HG03354 (cell line): ENCODE results near the gene APOBR.
"Not testable (repeated sequence)": the region's sequence is repeated elsewhere in the genome, so short reads cannot be mapped to it uniquely, and the experiment has no call there.

Experiments
- ATAC-seq: cut with Tn5 transposase; IDR thresholded peaks from one replicate; pipeline ENCODE4 v1.9.1; 2021; ENCODE audit warnings: mild to moderate bottlenecking; ENCODE audit not compliant: unreplicated experiment, poor library complexity, severe bottlenecking

The APOBR gene

DNA sequence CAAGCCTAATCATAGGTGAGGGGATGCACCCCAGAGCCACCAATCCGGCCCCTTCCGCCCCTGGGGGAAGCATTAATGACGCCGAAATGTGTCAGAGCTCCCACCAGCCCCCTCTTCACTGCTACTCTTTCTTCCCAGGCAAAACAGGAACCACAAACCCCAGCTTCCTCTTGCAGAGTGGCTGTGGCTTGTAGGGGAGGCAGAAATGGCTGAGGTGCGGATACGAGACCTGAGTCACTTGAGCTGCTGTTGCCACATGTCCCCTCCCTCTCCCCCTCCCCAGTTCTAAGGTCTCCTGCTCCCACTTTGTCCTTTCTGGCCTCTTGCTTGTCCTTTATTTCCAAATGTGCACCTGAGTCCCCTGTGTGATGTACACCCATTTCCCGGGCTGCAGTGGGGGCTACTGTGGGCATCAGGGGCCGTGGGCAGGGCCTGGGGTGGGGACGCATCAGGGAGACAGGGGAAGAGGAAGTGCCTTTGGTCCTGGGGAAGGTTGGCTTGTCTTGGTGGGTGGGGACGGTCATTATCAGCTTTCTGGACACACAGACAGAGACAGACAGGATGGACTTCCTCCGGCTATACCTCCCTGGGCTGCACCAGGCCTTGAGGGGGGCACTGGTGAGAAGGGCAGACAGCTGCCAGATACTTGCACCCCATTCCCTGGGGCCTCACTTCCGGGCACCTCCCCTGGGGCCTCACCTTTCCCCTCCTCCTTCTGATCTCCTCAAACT, at the start of gene APOBR:
Gene APOBR (plus strand): TSS at position 523 of the 731 bp plus-strand sequence. CDS start 39 bp downstream, at position 562.
- peak; percentile 42 for ATAC-seq

GRCh38 chr16:28446388-28446787, 48.1 kb upstream of the APOBR start:
- ATAC-seq: not testable (repeated sequence)

DNA sequence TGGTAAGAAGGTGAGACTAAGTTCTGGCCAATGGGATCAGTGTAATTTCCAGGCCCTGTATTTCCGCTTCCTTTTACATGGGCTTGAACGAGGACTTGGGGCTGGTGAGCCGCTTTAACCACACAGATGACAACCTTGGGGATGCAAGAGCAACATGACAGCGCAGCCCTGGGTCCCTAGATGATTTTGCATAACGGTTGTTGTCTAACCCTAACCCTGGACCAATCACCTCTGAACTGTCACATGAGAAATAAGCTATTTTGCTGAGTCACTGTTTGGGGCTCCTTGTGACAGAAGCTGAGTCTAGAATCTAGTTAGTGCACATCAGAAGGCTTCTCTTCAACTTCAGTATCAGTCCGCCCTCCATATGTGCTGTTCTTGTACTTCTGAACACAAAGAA, 47.4 kb upstream of the APOBR start:
- not testable (repeated sequence) for ATAC-seq

DNA sequence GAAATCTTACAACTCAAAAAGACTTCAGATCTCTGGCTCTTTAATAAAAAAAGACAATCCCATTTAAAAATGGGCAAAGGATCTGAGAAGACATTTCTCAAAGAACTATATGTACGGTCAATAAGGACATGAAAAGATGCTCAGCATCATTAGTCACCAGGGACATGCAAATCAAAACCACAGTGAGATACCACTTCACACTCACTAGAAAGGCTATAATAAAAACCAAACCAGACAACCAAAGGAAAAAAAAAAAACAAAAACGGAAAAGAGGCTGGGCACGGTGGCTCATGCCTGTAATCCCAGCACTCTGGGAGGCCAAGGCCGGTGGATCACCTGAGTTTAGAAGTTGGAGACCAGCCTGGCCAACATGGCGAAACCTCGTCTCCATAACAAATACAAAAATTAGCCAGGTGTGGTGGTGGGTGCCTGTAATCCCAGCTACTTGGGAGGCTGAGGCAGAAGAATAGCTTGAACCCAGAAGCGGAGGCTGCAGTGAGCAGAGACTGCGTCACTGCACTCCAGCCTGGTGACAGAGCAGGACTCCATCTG, 20.7 kb upstream of the APOBR start:
- no peak for ATAC-seq

- ATAC-seq: no peak
These were observed 19.2 kb upstream of the APOBR start for GRCh38 chr16:28475221-28475620.

- ATAC-seq: no peak
These were observed 17.0 kb upstream of the APOBR start for GRCh38 chr16:28477311-28477920.

GRCh38 chr16:28478506-28479180, 15.8 kb upstream of the APOBR start:
- ATAC-seq: no peak

DNA sequence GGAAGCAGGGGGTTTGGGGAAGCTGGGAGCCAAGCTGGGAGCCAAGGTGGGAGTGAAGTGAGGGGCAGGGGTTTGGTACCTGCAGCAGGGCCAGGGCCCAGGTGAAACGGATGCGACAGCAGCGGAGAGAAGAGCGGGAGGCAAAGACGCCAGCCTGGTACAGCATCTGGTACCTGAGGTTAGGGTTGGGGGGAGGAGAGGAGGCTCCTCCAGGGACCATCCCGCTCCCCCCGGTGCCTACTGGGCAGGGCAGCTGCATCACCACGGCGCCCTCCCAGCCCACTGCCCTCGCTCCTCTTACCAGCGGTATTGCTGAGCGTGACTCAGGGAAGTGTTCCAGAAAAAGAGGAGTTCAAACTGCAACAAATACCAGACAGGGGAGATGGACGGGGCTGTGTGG, 12.4 kb upstream of the APOBR start:
- ATAC-seq: no peak

GRCh38 chr16:28483361-28483760, 11.1 kb upstream of the APOBR start:
- not testable (repeated sequence) for ATAC-seq

DNA sequence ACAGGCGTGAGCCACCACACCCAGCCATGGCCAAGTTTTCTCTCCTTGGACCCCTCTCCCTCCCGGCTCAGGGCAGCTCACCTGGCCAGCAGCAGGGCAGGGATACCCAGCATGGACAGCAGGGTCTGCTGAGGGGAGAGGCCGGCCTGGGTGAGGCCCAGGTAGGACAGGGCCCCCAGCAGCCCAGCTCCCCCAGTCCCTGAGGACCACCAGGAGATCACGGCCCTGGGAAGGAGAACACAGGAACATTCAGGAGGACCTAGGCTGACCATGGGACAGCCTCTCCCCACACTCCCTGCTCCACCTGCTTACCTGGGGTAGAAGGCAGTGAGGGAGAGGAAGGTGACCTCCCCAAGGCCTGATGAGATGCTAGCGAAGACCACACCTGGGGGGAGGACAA, 8.2 kb upstream of the APOBR start:
- no peak for ATAC-seq

DNA sequence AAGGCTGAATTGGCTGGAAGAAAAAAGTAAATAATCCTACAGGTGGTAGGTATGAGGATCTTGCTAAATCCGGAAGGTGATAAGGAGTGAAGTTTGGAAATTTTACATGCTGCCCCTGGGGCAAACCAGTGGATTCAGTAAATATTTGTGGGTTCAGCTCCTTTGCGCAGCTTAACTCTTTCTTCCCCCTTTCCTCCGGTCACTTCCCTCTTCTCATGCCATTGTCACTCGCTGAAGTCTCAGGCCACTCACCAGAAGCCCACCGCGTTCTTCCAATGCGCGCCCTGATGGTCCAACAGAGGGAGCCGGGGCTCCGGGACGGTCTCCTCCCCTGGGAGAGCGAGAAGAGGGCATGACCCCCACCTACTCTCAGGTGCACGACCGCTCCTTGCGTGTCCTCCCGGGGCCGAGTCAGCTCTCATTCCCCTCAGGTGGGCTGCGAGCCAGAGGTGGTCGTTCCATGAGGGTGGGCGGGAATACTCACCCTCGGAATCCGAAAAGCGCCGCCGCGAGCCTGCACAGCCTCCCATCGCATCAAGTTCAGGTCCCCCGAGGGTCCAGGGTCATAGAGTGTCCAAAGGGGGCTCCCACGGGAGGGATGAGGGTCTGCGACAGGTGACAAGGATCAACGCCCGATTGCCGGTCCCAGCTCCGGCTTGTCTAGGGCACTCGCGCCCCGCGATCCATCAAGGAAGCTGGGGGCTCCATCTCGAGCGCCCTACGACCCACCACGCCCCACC, 3.0 kb upstream of the APOBR start:
- ATAC-seq: peak; percentile 5

GRCh38 chr16:28491970-28492474, 2.4 kb upstream of the APOBR start, which contains the start of gene CLN3:
TSS of gene CLN3 (minus strand) at chr16:28492074. CDS start at chr16:28491759, 315 bp downstream.
- peak; percentile 78 for ATAC-seq

DNA sequence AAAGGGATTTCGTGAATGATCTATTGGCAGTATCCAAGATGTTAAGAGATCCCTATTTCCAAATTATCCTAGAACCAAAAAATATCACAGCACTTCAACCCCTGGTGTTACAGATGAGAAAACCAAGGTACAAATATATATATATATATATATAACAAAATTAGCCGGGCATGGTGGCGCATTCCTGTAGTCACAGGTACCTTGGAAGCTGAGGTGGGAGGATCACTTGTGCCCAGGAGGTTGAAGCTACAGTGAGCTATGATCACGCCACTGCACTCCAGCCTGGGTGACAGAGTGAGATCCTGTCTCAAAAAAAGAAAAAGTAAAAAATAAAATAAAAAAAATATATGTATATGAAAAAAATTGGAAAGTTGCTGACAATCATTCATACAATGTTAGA, 1.9 kb upstream of the APOBR start:
- no peak for ATAC-seq

DNA sequence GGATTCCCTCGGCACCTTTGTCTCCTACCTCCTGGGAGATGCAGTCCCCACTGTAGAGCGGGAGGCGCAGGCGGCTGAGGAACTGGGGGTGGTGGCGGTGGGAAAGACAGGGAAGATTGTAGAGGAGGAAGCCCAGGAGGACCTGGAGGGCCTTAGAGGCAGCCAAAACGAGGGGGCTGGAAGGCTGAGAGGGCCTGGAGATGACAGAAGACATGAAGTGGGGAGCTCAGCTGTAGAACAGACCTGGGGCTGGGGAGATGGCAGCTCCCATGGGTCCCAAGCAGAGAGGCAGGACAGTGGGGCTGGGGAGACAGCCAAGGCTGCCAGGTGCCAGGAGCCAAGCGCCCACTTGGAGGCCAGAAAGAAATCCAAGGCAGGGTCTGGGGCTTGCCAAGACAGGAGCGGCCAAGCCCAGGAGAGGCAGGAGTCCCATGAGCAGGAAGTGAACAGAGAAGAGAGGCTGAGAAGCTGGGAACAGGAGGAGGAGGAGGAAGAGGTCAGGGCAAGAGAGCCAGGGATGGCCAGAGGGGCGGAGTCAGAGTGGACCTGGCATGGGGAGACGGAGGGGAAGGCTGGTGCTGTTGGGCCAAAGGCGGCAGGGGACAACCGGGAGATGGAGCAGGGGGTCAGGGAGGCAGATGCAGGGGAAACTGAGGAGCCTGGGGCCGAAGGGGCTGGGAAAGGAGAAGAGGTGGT, 803 bp downstream of the APOBR start:
- ATAC-seq: no peak

GRCh38 chr16:28495795-28496749, 1.6 kb downstream of the APOBR start:
- no peak for ATAC-seq

- ATAC-seq: no peak
These were observed 2.4 kb downstream of the APOBR start for GRCh38 chr16:28496844-28497243.

GRCh38 chr16:28497386-28497785, 2.9 kb downstream of the APOBR start:
- no peak for ATAC-seq
